ENCODE data around the gene FDX1. TPM values are rescaled to one million over a fixed set of nuclear protein-coding genes. Genes with fewer than 3 reads are reported as not detected.

Gene FDX1
- polyA plus RNA-seq, 2 of the 4 experiments (the other 2 are of a cell fraction) = 13.3 to 15.0 TPM

- CTCF ChIA-PET = interaction anchor here (1.8 kb wide), 1 partner anchor 13 kb away, joined by 4 read pairs; no protein-coding TSS in a partner anchor
Measured at GRCh38 chr11:110422306-110422905, 7.3 kb upstream of the FDX1 start.

DNA sequence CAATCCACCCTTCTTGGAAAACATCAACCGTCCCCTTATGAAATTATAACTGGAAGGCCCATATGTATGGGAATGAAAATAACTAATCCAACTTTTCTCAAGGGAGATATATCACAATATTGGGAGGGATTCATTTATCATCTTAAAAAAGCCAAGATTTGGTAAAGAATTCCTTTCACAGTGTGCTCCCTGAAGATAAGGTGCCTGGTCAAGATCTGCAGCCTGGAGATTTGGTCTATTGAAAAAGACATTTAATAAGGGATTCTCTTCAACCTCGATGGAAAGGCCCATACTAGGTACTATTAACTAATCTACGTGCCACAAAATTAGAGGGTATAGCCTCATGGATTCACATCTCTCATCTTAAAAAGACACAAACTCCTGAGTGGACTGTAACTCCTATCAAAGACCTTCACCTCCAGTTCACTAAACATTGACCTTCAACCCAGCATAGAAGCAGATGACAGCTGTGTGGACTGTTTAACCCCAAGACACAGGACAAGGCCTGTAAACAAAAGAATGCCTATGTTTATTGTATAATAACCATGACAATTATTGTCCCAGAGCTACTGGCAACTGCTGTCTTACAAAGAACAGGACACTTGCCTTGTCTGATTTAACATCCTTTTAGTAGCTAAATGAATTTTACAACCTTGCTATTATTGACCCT is 4.8 kb upstream of the FDX1 start:
- ATAC-seq (no peak), DNase-seq (ENCODE audit: low read depth in 1 of 2, low spot score in 1 of 2) (no peak), FAIRE-seq (no peak)
- Histone ChIP-seq H3K4me3 (no peak overlapping the region), H3K9me3 (no peaks in the 10 kb centered on the region), H3K4me1 (no peaks in the 10 kb centered on the region), H3K4me2 (no peak overlapping the region), H3K27ac (no peak overlapping the region)
- WGBS (ENCODE audit: missing lambda C conversion rate) = 53% methylated on average over 3 of the region's 3 CpGs
- ChIA-PET CTCF (no interaction called here), POLR2A (no interaction called here)
- TF ChIP-seq E2F6 (IDR thresholded peaks at IDR 0.05; ENCODE audit: borderline replicate concordance, low read depth) (no peak), FOSL2 (IDR thresholded peaks at IDR 0.05) (no peak), FOSL2 (CRISPR knock-in tag; IDR thresholded peaks at IDR 0.05) (no peak), CHD4 (IDR thresholded peaks at IDR 0.05; ENCODE audit: borderline replicate concordance) (no peak)
- TF ChIP-seq, protein P1, sequence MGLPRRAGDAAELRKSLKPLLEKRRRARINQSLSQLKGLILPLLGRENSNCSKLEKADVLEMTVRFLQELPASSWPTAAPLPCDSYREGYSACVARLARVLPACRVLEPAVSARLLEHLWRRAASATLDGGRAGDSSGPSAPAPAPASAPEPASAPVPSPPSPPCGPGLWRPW (IDR thresholded peaks at IDR 0.05) = no peak

More at GRCh38 chr11:110422306-110422905, 7.3 kb upstream of the FDX1 start:
- Histone ChIP-seq H3K4me1 (no peaks in the 10 kb centered on the region), H3K27ac (no peak overlapping the region), H3K4me3 (no peak overlapping the region), H3K4me2 (no peak overlapping the region), H3K9me3 (no peaks in the 10 kb centered on the region)
- WGBS (ENCODE audit: missing lambda C conversion rate) = 83% methylated on average over 2 of the region's 2 CpGs
- POLR2A ChIA-PET = no interaction called here
- no peak for FAIRE-seq
- no peak for DNase-seq (ENCODE audit: low read depth in 1 of 2, low spot score in 1 of 2)
- ATAC-seq = no peak
- no peak for TF ChIP-seq RCOR1 (IDR thresholded peaks at IDR 0.05; ENCODE audit: low read depth, low read length)
- no peak for TF ChIP-seq EHMT2 (IDR thresholded peaks at IDR 0.05; ENCODE audit: low read depth)
- TF ChIP-seq ZFP36 (IDR thresholded peaks at IDR 0.05; ENCODE audit: borderline replicate concordance, partially characterized antibody) = no peak
- TF ChIP-seq RAD21 (conservative IDR thresholded peaks at IDR 0.05 in 1 of 2, IDR thresholded peaks at IDR 0.05 in 1 of 2) = no peak
- TF ChIP-seq RARB (CRISPR knock-in tag; IDR thresholded peaks at IDR 0.05) = no peak
- no peak for TF ChIP-seq CHD2 (IDR thresholded peaks at IDR 0.05; ENCODE audit: low read length, partially characterized antibody)
- no peak for TF ChIP-seq SREBF2 (IDR thresholded peaks at IDR 0.05)
- no peak for TF ChIP-seq JUNB (IDR thresholded peaks at IDR 0.05)
- no peak for TF ChIP-seq GATA3 (IDR thresholded peaks at IDR 0.05; ENCODE audit: borderline replicate concordance)
- TF ChIP-seq JUN (IDR thresholded peaks at IDR 0.05) = no peak
- no peak for TF ChIP-seq RNF2 (IDR thresholded peaks at IDR 0.05; ENCODE audit: borderline replicate concordance, low read depth)
- TF ChIP-seq, protein P2, sequence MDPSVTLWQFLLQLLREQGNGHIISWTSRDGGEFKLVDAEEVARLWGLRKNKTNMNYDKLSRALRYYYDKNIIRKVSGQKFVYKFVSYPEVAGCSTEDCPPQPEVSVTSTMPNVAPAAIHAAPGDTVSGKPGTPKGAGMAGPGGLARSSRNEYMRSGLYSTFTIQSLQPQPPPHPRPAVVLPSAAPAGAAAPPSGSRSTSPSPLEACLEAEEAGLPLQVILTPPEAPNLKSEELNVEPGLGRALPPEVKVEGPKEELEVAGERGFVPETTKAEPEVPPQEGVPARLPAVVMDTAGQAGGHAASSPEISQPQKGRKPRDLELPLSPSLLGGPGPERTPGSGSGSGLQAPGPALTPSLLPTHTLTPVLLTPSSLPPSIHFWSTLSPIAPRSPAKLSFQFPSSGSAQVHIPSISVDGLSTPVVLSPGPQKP (IDR thresholded peaks at IDR 0.05; ENCODE audit: low read depth, low read length) = no peak
- no peak for TF ChIP-seq HEYL (CRISPR knock-in tag; IDR thresholded peaks at IDR 0.05)

DNA sequence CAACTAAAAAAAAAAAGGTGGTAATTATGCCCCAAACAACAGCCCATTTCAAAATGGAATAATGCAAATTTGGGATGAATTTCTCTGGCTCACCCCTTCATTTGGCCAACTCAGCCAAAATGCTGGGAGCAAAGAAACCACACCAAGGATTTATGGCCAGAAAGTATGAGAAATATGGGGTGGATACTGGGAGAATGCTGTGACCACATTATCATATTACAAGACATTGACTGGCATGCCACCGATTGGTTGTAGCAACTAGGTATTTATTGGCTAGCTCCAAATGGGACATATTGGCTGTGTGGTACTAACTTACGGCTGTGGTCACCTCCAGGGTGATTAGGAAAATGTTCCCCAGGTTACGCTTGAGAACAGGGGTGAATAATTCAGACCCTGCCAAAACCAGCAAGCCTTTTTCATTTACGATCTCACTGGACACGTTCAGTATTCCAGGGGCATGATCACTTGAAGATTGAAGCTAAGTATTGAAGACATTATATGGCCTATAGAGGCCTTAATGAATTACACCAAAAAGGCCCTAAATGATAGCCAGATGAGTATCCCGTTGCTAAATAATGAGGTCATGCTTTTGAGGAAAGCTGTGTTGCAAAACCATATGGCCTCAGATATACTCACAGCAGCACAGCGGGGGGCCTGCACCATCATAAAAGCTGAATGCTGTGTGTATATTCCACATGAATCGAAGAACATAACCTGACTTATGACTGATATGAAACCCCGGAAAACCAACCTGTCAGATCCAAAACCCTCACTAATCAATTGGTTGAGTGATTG is 3.8 kb upstream of the FDX1 start:
- Histone ChIP-seq H3K4me1 (no peaks in the 10 kb centered on the region), H3K27ac (no peak overlapping the region), H3K9me3 (no peaks in the 10 kb centered on the region), H3K4me3 (no peak overlapping the region), H3K4me2 (no peak overlapping the region)
- FAIRE-seq (no peak), DNase-seq (ENCODE audit: low read depth in 1 of 2, low spot score in 1 of 2) (no peak), ATAC-seq (no peak)
- CTCF ChIA-PET = interaction anchor here (0.9 to 1.9 kb wide), 4 partner anchors 16 to 225 kb away, joined by 3 to 6 read pairs (median 4); no protein-coding TSS in a partner anchor
- POLR2A ChIA-PET = no interaction called here
- 74% methylated on average over 9 of the region's 9 CpGs for WGBS (ENCODE audit: missing lambda C conversion rate)
- TF ChIP-seq NFE2L2 (conservative IDR thresholded peaks at IDR 0.05; ENCODE audit: low read length) (no peak), SMC3 (IDR thresholded peaks at IDR 0.05) (no peak), BHLHE40 (IDR thresholded peaks at IDR 0.05; ENCODE audit: low read depth, low read length) (no peak), TFCP2L1 (CRISPR knock-in tag; IDR thresholded peaks at IDR 0.05) (no peak), POLR2A (IDR thresholded peaks at IDR 0.05; ENCODE audit: low read length) (no peak), EHMT2 (IDR thresholded peaks at IDR 0.05; ENCODE audit: low read depth) (no peak), ESRRA (IDR thresholded peaks at IDR 0.05; ENCODE audit: borderline replicate concordance, low read length) (no peak), USF2 (IDR thresholded peaks at IDR 0.05) (no peak), CTCF (IDR thresholded peaks at IDR 0.05) (no peak), KDM5A (IDR thresholded peaks at IDR 0.05) (no peak), FOSB (CRISPR knock-in tag; IDR thresholded peaks at IDR 0.05) (no peak), FOSL2 (IDR thresholded peaks at IDR 0.05) (no peak), FOSL2 (CRISPR knock-in tag; IDR thresholded peaks at IDR 0.05) (no peak)

All from A549 (cell line).